ENCODE measurements around the gene SCAF4. TPM values are rescaled to one million over a fixed set of nuclear protein-coding genes. Genes with fewer than 3 reads are reported as not detected.

The SCAF4 gene
- total and polyA plus RNA-seq, 12 donors = 9.5 to 24.0 (median 15.1) TPM

- Histone ChIP-seq H3K9me3 (replicated peaks in 1 of 3) (no peaks in the 10 kb centered on the region), H3K36me3 (replicated peaks in 1 of 2) (no peaks in the 10 kb centered on the region), H3K4me1 (replicated peaks in 1 of 2) (peaks cover 0 to 34% of the 10 kb centered on the region in 2 donors), H3K27me3 (no peaks in the 10 kb centered on the region), H3K4me3 (no peak overlapping the region), H3K27ac (no peak overlapping the region)
- TF ChIP-seq CTCF (IDR thresholded peaks at IDR 0.05) (no peak), POLR2A (IDR thresholded peaks at IDR 0.05) (no peak)
- intact Hi-C loops (cut with DNase I) = no loop called here
- DNase-seq = no peak
- 46 to 86% (median 76%) methylated on average over 1 of the region's 1 CpG for WGBS, 4 donors
Observed at GRCh38 chr21:31708541-31708940, 23.4 kb downstream of the SCAF4 start.

- Histone ChIP-seq H3K4me3 (no peak overlapping the region), H3K36me3 (replicated peaks in 1 of 2) (no peaks in the 10 kb centered on the region)
- intact Hi-C loops (cut with DNase I) = no loop called here
Observed at GRCh38 chr21:31707499-31707898, 24.4 kb downstream of the SCAF4 start.

GRCh38 chr21:31706562-31706961 is 25.4 kb downstream of the SCAF4 start:
- Histone ChIP-seq H3K4me1 (replicated peaks in 1 of 2) (peaks cover 0 to 22% of the 10 kb centered on the region in 2 donors), H3K36me3 (replicated peaks in 1 of 2) (peaks cover 0 to 2% of the 10 kb centered on the region in 2 donors), H3K4me3 (no peak overlapping the region), H3K9me3 (replicated peaks in 1 of 3) (no peaks in the 10 kb centered on the region), H3K27ac (no peak overlapping the region), H3K27me3 (no peaks in the 10 kb centered on the region)
- WGBS, 4 donors = 86 to 99% (median 94%) methylated on average over 3 of the region's 3 CpGs
- intact Hi-C loops (cut with DNase I) = no loop called here
- no peak for DNase-seq
- no peak for TF ChIP-seq POLR2A (IDR thresholded peaks at IDR 0.05)
- no peak for TF ChIP-seq CTCF (IDR thresholded peaks at IDR 0.05)

More at GRCh38 chr21:31707499-31707898, 24.4 kb downstream of the SCAF4 start:
- Histone ChIP-seq H3K4me1 (replicated peaks in 1 of 2) (peaks cover 0 to 26% of the 10 kb centered on the region in 2 donors), H3K9me3 (replicated peaks in 1 of 3) (no peaks in the 10 kb centered on the region), H3K27me3 (no peaks in the 10 kb centered on the region), H3K27ac (no peak overlapping the region)
- DNase-seq = no peak
- no peak for TF ChIP-seq CTCF (IDR thresholded peaks at IDR 0.05)
- no peak for TF ChIP-seq POLR2A (IDR thresholded peaks at IDR 0.05)

- H3K36me3 ChIP-seq (replicated peaks in 1 of 2) = peaks cover 0 to 58% of the 10 kb centered on the region in 2 donors
- TF ChIP-seq CTCF (IDR thresholded peaks at IDR 0.05) = no peak
- no peak for TF ChIP-seq POLR2A (IDR thresholded peaks at IDR 0.05)
- intact Hi-C loops (cut with DNase I) = no loop called here
Observed at GRCh38 chr21:31700040-31700439, 31.9 kb downstream of the SCAF4 start.

More at GRCh38 chr21:31700040-31700439, 31.9 kb downstream of the SCAF4 start:
- Histone ChIP-seq H3K27me3 (no peaks in the 10 kb centered on the region), H3K27ac (no peak overlapping the region), H3K4me1 (replicated peaks in 1 of 2) (no peaks in the 10 kb centered on the region), H3K4me3 (no peak overlapping the region), H3K9me3 (replicated peaks in 1 of 3) (no peaks in the 10 kb centered on the region)
- no peak for DNase-seq
- WGBS, 4 donors = 95 to 98% (median 97%) methylated on average over 3 of the region's 3 CpGs

Data from adrenal gland (tissue), 12 donors.